Ishikawa (cell line): ENCODE data around the gene TGM3.
A peak's percentile ranks its signal among the peaks of the same experiment; 100 is the strongest.

Experiments used
- CEBPB ChIP-seq: IDR thresholded peaks from 2 replicates; pipeline ENCODE4 v1.6.1; 2012
- CREB1 ChIP-seq: IDR thresholded peaks from 2 replicates; pipeline ENCODE4 v1.6.1; 2012; ENCODE audit warnings: low read depth
- EGR1 ChIP-seq: IDR thresholded peaks from 2 replicates; pipeline ENCODE4 v1.6.1; 2012
- EP300 ChIP-seq: IDR thresholded peaks from 2 replicates; pipeline ENCODE4 v1.6.1; 2012; ENCODE audit warnings: borderline replicate concordance
- MAX ChIP-seq: IDR thresholded peaks from 2 replicates; pipeline ENCODE4 v1.6.1; 2012
- NFIC ChIP-seq: IDR thresholded peaks from 2 replicates; pipeline ENCODE4 v1.6.1; 2012
- RAD21 ChIP-seq: IDR thresholded peaks from 2 replicates; pipeline ENCODE4 v1.6.1; 2012; ENCODE audit warnings: low read depth
- REST ChIP-seq: IDR thresholded peaks from 2 replicates; pipeline ENCODE4 v1.6.1; 2012; ENCODE audit warnings: low read depth, mild to moderate bottlenecking
- TAF1 ChIP-seq: IDR thresholded peaks from 2 replicates; pipeline ENCODE4 v1.6.1; 2012; ENCODE audit warnings: low read depth, mild to moderate bottlenecking
- TEAD4 ChIP-seq: IDR thresholded peaks from 2 replicates; pipeline ENCODE4 v1.6.1; 2012
- USF1 ChIP-seq: IDR thresholded peaks from 2 replicates; pipeline ENCODE4 v1.6.1; 2012
- YY1 ChIP-seq: IDR thresholded peaks from 2 replicates; pipeline ENCODE4 v1.6.1; 2012; ENCODE audit warnings: low read depth
- ZBTB7A ChIP-seq: IDR thresholded peaks from 2 replicates; pipeline ENCODE4 v1.6.1; 2012; ENCODE audit warnings: low read depth

GRCh38 chr20:2300420-2300819 is 4.6 kb downstream of the TGM3 start:
- TF ChIP-seq NFIC, result no peak
- no peak for TF ChIP-seq YY1
- TF ChIP-seq ZBTB7A, result no peak
- TF ChIP-seq TAF1, result no peak
- TF ChIP-seq USF1, result no peak
- no peak for TF ChIP-seq CREB1
- TF ChIP-seq CEBPB, result peak; percentile 53; the same call in 1 of the 2 replicates
- TF ChIP-seq EGR1, result no peak
- no peak for TF ChIP-seq TEAD4
- no peak for TF ChIP-seq MAX
- no peak for TF ChIP-seq RAD21
- TF ChIP-seq EP300, result no peak
- TF ChIP-seq REST, result no peak
